Cardiac muscle cell (in vitro differentiated cells and primary cell): ENCODE results near the gene ATG13. TPM values are rescaled to one million over a fixed set of nuclear protein-coding genes. Genes with fewer than 3 reads are reported as not detected.

Source experiments
- DNase-seq, 2 donors: peaks; one replicate each; pipeline versions ENCODE4 v3.0.0 to v3.0.0-alpha.2; 2010 to 2017; ENCODE audit warnings: low read depth in 1 of 2, low spot score in 1 of 2
- H3K27ac ChIP-seq: fragments of 200-600 bp; sonication (generic); 2 replicates; pipeline ENCODE4 v1.5.1; 2016
- H3K27me3 ChIP-seq: fragments of 200-600 bp; sonication (generic); 2 replicates; pipeline ENCODE4 v1.6.0; 2016; ENCODE audit warnings: control low read depth
- H3K36me3 ChIP-seq: fragments of 200-600 bp; sonication (generic); 2 replicates; pipeline ENCODE4 v1.5.1; 2016; ENCODE audit warnings: control low read depth
- H3K4me1 ChIP-seq: fragments of 200-600 bp; sonication (generic); 2 replicates; pipeline ENCODE4 v1.8.1; 2017; ENCODE audit warnings: low read depth, mild to moderate bottlenecking, mixed run types
- H3K4me3 ChIP-seq: fragments of 200-600 bp; sonication (generic); 2 replicates; pipeline ENCODE4 v1.5.1; 2016; ENCODE audit warnings: mild to moderate bottlenecking
- H3K9me3 ChIP-seq: fragments of 200-600 bp; sonication (generic); 2 replicates; pipeline ENCODE4 v1.5.1; 2017; ENCODE audit warnings: low read depth, mild to moderate bottlenecking, control low read depth
- CTCF ChIP-seq: IDR thresholded peaks from 2 replicates; pipeline ENCODE4 v1.5.1; 2012; ENCODE audit warnings: low read depth, mild to moderate bottlenecking, low read length
- polyA plus RNA-seq: library from polyadenylated mRNA; unstranded; fragments of >200 nt; fragmentation: Nextera tagmentation; extraction: Ambion mirVana; gene quantifications from 2 replicates; pipeline ENCODE4 v1.2.1, GENCODE V29; 2016
- total RNA-seq: library from RNA; depleted of rRNA; stranded (reverse); fragments of >200 nt; gene quantifications from 2 replicates; pipeline ENCODE4 v1.2.3, GENCODE V29; 2016

Gene ATG13
- total and polyA plus RNA-seq, 2 experiments from 2014 or later = 56.8 to 78.5 TPM

GRCh38 chr11:46692450-46692849 is 75.1 kb downstream of the ATG13 start:
- no peak for TF ChIP-seq CTCF
- peaks cover 13% of the 10 kb centered on the region for H3K4me1 ChIP-seq
- no peak overlapping the region for H3K4me3 ChIP-seq
- no peak overlapping the region for H3K27ac ChIP-seq
- no peaks in the 10 kb centered on the region for H3K27me3 ChIP-seq
- DNase-seq = no peak
- peaks cover 14% of the 10 kb centered on the region for H3K36me3 ChIP-seq
- H3K9me3 ChIP-seq = no peaks in the 10 kb centered on the region

- H3K36me3 ChIP-seq = peaks cover 6% of the 10 kb centered on the region
- H3K27me3 ChIP-seq = no peaks in the 10 kb centered on the region
- H3K27ac ChIP-seq = no peak overlapping the region
- peak in 1 of 2 donors; percentile 31 for DNase-seq
- TF ChIP-seq CTCF = no peak
- H3K4me3 ChIP-seq = no peak overlapping the region
- H3K4me1 ChIP-seq = peaks cover 25% of the 10 kb centered on the region
- no peaks in the 10 kb centered on the region for H3K9me3 ChIP-seq
Observed at GRCh38 chr11:46693597-46694012, 76.3 kb downstream of the ATG13 start.

GRCh38 chr11:46694072-46694471 is 76.7 kb downstream of the ATG13 start:
- no peaks in the 10 kb centered on the region for H3K9me3 ChIP-seq
- peaks cover 6% of the 10 kb centered on the region for H3K36me3 ChIP-seq
- no peaks in the 10 kb centered on the region for H3K27me3 ChIP-seq
- H3K4me3 ChIP-seq = no peak overlapping the region
- peaks cover 26% of the 10 kb centered on the region for H3K4me1 ChIP-seq
- no peak for TF ChIP-seq CTCF
- no peak for DNase-seq
- H3K27ac ChIP-seq = no peak overlapping the region

GRCh38 chr11:46694607-46695006 is 77.3 kb downstream of the ATG13 start:
- DNase-seq = no peak
- H3K9me3 ChIP-seq = no peaks in the 10 kb centered on the region
- no peak overlapping the region for H3K4me3 ChIP-seq
- H3K27ac ChIP-seq = no peak overlapping the region
- peaks cover 6% of the 10 kb centered on the region for H3K36me3 ChIP-seq
- no peaks in the 10 kb centered on the region for H3K27me3 ChIP-seq
- peaks cover 27% of the 10 kb centered on the region for H3K4me1 ChIP-seq
- TF ChIP-seq CTCF = no peak

GRCh38 chr11:46695345-46696211 is 78.2 kb downstream of the ATG13 start:
- Histone ChIP-seq H3K4me1 (peaks cover 28% of the 10 kb centered on the region), H3K27me3 (no peaks in the 10 kb centered on the region), H3K27ac (peak overlapping the region; percentile 98), H3K9me3 (no peaks in the 10 kb centered on the region), H3K4me3 (no peak overlapping the region), H3K36me3 (peaks cover 6% of the 10 kb centered on the region)
- DNase-seq = no peak
- no peak for TF ChIP-seq CTCF
